ENCODE measurements around the gene LMOD2.

LMOD2 gene

DNA sequence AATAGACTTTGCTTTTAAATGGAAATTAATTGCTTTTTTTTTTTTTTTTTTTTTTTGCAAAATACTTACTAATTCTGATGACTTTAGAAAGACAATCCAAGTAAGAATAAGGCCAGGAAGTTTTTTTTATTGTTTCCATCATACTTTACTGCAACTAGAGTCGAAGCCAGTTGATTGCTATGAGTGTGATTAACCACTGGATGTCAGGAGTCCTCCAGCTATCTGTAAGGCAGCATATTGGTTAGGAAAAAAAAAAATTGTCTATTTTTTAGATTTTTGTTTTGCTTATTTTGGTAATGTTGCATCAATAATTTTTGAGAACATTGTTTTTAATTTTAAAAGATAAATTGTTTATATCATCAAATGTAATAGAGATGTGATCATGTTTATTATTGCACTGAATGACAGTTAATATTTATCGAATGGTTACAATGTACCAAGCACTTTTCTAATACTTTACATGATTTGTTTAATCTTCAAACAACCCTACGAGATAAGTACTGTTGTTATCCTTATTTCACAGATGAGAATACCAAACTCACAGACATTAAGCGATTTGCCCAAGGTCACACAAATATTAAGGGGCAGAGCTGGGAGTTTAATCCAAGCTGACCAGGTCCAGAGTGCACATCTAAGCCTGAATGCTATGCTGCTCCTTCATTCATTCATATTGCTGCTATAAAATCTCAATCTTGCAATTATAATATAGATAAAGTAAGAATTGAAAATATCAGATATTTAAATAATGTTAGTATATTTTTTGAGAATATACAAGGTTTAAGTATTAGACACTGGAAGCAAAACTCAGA lies 19.9 kb upstream of the LMOD2 start:
- Histone ChIP-seq H3K79me2 (ENCODE audit: control insufficient read depth, low read length) (no peaks in the 10 kb centered on the region), H3K4me2 (ENCODE audit: low read length) (no peak overlapping the region), H3K4me1 (ENCODE audit: control insufficient read depth, low read length) (no peaks in the 10 kb centered on the region), H3K27me3 (ENCODE audit: control insufficient read depth, low read length) (peaks cover 8% of the 10 kb centered on the region; the same call in 1 of the 2 replicates), H3K27ac (ENCODE audit: low read depth, low read length) (no peak overlapping the region), H3K36me3 (ENCODE audit: control insufficient read depth, low read length) (no peaks in the 10 kb centered on the region), H3F3A (ENCODE audit: control insufficient read depth, insufficient read depth) (no peaks in the 10 kb centered on the region), H4K20me1 (ENCODE audit: control insufficient read depth, insufficient read depth, low read depth, low read length) (no peaks in the 10 kb centered on the region), H3K9me2 (replicated peaks; ENCODE audit: control insufficient read depth, low read length) (no peaks in the 10 kb centered on the region), H3K4me3 (ENCODE audit: low read length) (no peak overlapping the region), H3K9me3 (ENCODE audit: control insufficient read depth, insufficient read depth, low read length) (no peaks in the 10 kb centered on the region)
- TF ChIP-seq, protein P1, sequence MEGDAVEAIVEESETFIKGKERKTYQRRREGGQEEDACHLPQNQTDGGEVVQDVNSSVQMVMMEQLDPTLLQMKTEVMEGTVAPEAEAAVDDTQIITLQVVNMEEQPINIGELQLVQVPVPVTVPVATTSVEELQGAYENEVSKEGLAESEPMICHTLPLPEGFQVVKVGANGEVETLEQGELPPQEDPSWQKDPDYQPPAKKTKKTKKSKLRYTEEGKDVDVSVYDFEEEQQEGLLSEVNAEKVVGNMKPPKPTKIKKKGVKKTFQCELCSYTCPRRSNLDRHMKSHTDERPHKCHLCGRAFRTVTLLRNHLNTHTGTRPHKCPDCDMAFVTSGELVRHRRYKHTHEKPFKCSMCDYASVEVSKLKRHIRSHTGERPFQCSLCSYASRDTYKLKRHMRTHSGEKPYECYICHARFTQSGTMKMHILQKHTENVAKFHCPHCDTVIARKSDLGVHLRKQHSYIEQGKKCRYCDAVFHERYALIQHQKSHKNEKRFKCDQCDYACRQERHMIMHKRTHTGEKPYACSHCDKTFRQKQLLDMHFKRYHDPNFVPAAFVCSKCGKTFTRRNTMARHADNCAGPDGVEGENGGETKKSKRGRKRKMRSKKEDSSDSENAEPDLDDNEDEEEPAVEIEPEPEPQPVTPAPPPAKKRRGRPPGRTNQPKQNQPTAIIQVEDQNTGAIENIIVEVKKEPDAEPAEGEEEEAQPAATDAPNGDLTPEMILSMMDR (IDR thresholded peaks at IDR 0.05; ENCODE audit: low read depth, low read length, poor library complexity, severe bottlenecking), result peak; percentile 47
- TF ChIP-seq EZH2phosphoT487 (IDR thresholded peaks at IDR 0.05; ENCODE audit: borderline replicate concordance, low read length), result no peak

- Histone ChIP-seq H3K4me3 (ENCODE audit: low read length) (no peak overlapping the region), H3K9me3 (ENCODE audit: control insufficient read depth, insufficient read depth, low read length) (no peaks in the 10 kb centered on the region), H3K4me1 (ENCODE audit: control insufficient read depth, low read length) (no peaks in the 10 kb centered on the region), H3K9me2 (replicated peaks; ENCODE audit: control insufficient read depth, low read length) (no peaks in the 10 kb centered on the region), H3K36me3 (ENCODE audit: control insufficient read depth, low read length) (no peaks in the 10 kb centered on the region), H3K79me2 (ENCODE audit: control insufficient read depth, low read length) (no peaks in the 10 kb centered on the region), H4K20me1 (ENCODE audit: control insufficient read depth, insufficient read depth, low read depth, low read length) (no peaks in the 10 kb centered on the region), H3K27me3 (ENCODE audit: control insufficient read depth, low read length) (peaks cover 8% of the 10 kb centered on the region; the same call in 1 of the 2 replicates), H3F3A (ENCODE audit: control insufficient read depth, insufficient read depth) (no peaks in the 10 kb centered on the region), H3K4me2 (ENCODE audit: low read length) (no peak overlapping the region), H3K27ac (ENCODE audit: low read depth, low read length) (no peak overlapping the region)
- TF ChIP-seq, protein P1 (IDR thresholded peaks at IDR 0.05; ENCODE audit: low read depth, low read length, poor library complexity, severe bottlenecking), result no peak
- no peak for TF ChIP-seq EZH2phosphoT487 (IDR thresholded peaks at IDR 0.05; ENCODE audit: borderline replicate concordance, low read length)
Measured at GRCh38 chr7:123637203-123637602, 18.5 kb upstream of the LMOD2 start.

GRCh38 chr7:123637878-123638277 lies 17.8 kb upstream of the LMOD2 start:
- H3K9me3 ChIP-seq (ENCODE audit: control insufficient read depth, insufficient read depth, low read length), result no peaks in the 10 kb centered on the region
- H3K79me2 ChIP-seq (ENCODE audit: control insufficient read depth, low read length), result no peaks in the 10 kb centered on the region
- H3K27ac ChIP-seq (ENCODE audit: low read depth, low read length), result no peak overlapping the region
- no peaks in the 10 kb centered on the region for H3F3A ChIP-seq (ENCODE audit: control insufficient read depth, insufficient read depth)
- H3K27me3 ChIP-seq (ENCODE audit: control insufficient read depth, low read length), result peaks cover 8% of the 10 kb centered on the region; the same call in 1 of the 2 replicates
- no peaks in the 10 kb centered on the region for H4K20me1 ChIP-seq (ENCODE audit: control insufficient read depth, insufficient read depth, low read depth, low read length)
- no peak for TF ChIP-seq EZH2phosphoT487 (IDR thresholded peaks at IDR 0.05; ENCODE audit: borderline replicate concordance, low read length)
- no peak overlapping the region for H3K4me2 ChIP-seq (ENCODE audit: low read length)
- no peaks in the 10 kb centered on the region for H3K4me1 ChIP-seq (ENCODE audit: control insufficient read depth, low read length)
- H3K4me3 ChIP-seq (ENCODE audit: low read length), result no peak overlapping the region
- H3K36me3 ChIP-seq (ENCODE audit: control insufficient read depth, low read length), result no peaks in the 10 kb centered on the region
- H3K9me2 ChIP-seq (replicated peaks; ENCODE audit: control insufficient read depth, low read length), result no peaks in the 10 kb centered on the region

GRCh38 chr7:123639631-123640030 lies 16.0 kb upstream of the LMOD2 start:
- Histone ChIP-seq H3K36me3 (ENCODE audit: control insufficient read depth, low read length) (no peaks in the 10 kb centered on the region), H3K79me2 (ENCODE audit: control insufficient read depth, low read length) (no peaks in the 10 kb centered on the region), H3K27ac (ENCODE audit: low read depth, low read length) (no peak overlapping the region)

More at GRCh38 chr7:123639631-123640030, 16.0 kb upstream of the LMOD2 start:
- Histone ChIP-seq H3K27me3 (ENCODE audit: control insufficient read depth, low read length) (peaks cover 8% of the 10 kb centered on the region; the same call in 1 of the 2 replicates), H4K20me1 (ENCODE audit: control insufficient read depth, insufficient read depth, low read depth, low read length) (no peaks in the 10 kb centered on the region), H3F3A (ENCODE audit: control insufficient read depth, insufficient read depth) (no peaks in the 10 kb centered on the region), H3K4me2 (ENCODE audit: low read length) (no peak overlapping the region), H3K9me3 (ENCODE audit: control insufficient read depth, insufficient read depth, low read length) (no peaks in the 10 kb centered on the region), H3K9me2 (replicated peaks; ENCODE audit: control insufficient read depth, low read length) (no peaks in the 10 kb centered on the region), H3K4me1 (ENCODE audit: control insufficient read depth, low read length) (no peaks in the 10 kb centered on the region), H3K4me3 (ENCODE audit: low read length) (no peak overlapping the region)
- TF ChIP-seq, protein P1 (IDR thresholded peaks at IDR 0.05; ENCODE audit: low read depth, low read length, poor library complexity, severe bottlenecking), result no peak
- no peak for TF ChIP-seq EZH2phosphoT487 (IDR thresholded peaks at IDR 0.05; ENCODE audit: borderline replicate concordance, low read length)

All from DOHH2 (cell line).